WTC11 (cell line): ENCODE data around the gene AGTR1. TPM values are rescaled to one million over a fixed set of nuclear protein-coding genes. Genes with fewer than 3 reads are reported as not detected.
A peak's percentile ranks its signal among the peaks of the same experiment; 100 is the strongest.
"Not testable (repeated sequence)": the region's sequence is repeated elsewhere in the genome, so short reads cannot be mapped to it uniquely, and the experiment has no call there.

ENCODE experiments used
- ATAC-seq: fragments of 200-7000 bp; cut with Tn5 transposase; 2 replicates; pipeline ENCODE4 v1.10.0; 2021; ENCODE audit warnings: mild to moderate bottlenecking, moderate library complexity
- CTCF ChIA-PET: fragments of 300-600 bp; sonication (Branson Sonifier 250); formaldehyde crosslinking; loops from one replicate; lab custom pipeline; 2021; ENCODE audit warnings: antibody characterized with exemption; lab: Charles Lee
- POLR2A ChIA-PET: fragments of 350-600 bp; sonication (Branson Sonifier 250); formaldehyde crosslinking; loops from one replicate; lab custom pipeline; 2021; ENCODE audit warnings: antibody characterized with exemption; lab: Charles Lee
- DNase-seq: peaks from one replicate; pipeline ENCODE4 v3.0.0; 2021; ENCODE audit warnings: low spot score
- H3K27ac Mint-ChIP-seq: 2 replicates; pipeline ENCODE4 v1.8.0; 2021; ENCODE audit warnings: mixed read lengths
- H3K27me3 Mint-ChIP-seq: 2 replicates; pipeline ENCODE4 v1.8.0; 2021; ENCODE audit warnings: low read depth, mild to moderate bottlenecking, moderate library complexity, mixed read lengths
- H3K36me3 Mint-ChIP-seq: 2 replicates; pipeline ENCODE4 v1.8.0; 2021; ENCODE audit warnings: mixed read lengths
- H3K4me1 Mint-ChIP-seq: 2 replicates; pipeline ENCODE4 v1.8.0; 2022; ENCODE audit warnings: mixed read lengths
- H3K4me3 Mint-ChIP-seq: 2 replicates; pipeline ENCODE4 v1.8.0; 2021; ENCODE audit warnings: mild to moderate bottlenecking, moderate library complexity, mixed read lengths
- H3K9me3 Mint-ChIP-seq: 2 replicates; pipeline ENCODE4 v1.8.0; 2021; ENCODE audit warnings: mixed read lengths
- EMX1 ChIP-seq: fragments of 250-450 bp; sonication (Bioruptor Pico); IDR thresholded peaks from 2 replicates; pipeline ENCODE4 v1.8.0; 2021; ENCODE audit warnings: mild to moderate bottlenecking
- FOXJ3 ChIP-seq: sonication (generic); formaldehyde crosslinking; IDR thresholded peaks from 2 replicates; pipeline ENCODE4 v1.9.0; 2021; ENCODE audit warnings: missing genetic modification reagents, mild to moderate bottlenecking, borderline replicate concordance
- FOXK1 ChIP-seq: sonication (generic); formaldehyde crosslinking; IDR thresholded peaks from 2 replicates; pipeline ENCODE4 v1.8.0; 2022; ENCODE audit warnings: mild to moderate bottlenecking, moderate library complexity, missing genetic modification reagents
- FOXP4 ChIP-seq: sonication (generic); formaldehyde crosslinking; IDR thresholded peaks from 2 replicates; pipeline ENCODE4 v1.8.0; 2022; ENCODE audit warnings: mild to moderate bottlenecking, missing genetic modification reagents
- HMGXB4 ChIP-seq: sonication (generic); formaldehyde crosslinking; IDR thresholded peaks from 2 replicates; pipeline ENCODE4 v1.8.1; 2023; ENCODE audit warnings: mild to moderate bottlenecking, moderate library complexity, missing genetic modification reagents
- IRF2 ChIP-seq: sonication (generic); formaldehyde crosslinking; IDR thresholded peaks from 2 replicates; pipeline ENCODE4 v1.8.0; 2022; ENCODE audit warnings: low read depth, missing genetic modification reagents, borderline replicate concordance
- JAZF1 ChIP-seq: fragments of 250-450 bp; sonication (Bioruptor Pico); IDR thresholded peaks from 2 replicates; pipeline ENCODE4 v1.9.0; 2021; ENCODE audit warnings: moderate library complexity, mild to moderate bottlenecking, inconsistent platforms
- JUN ChIP-seq: sonication (generic); formaldehyde crosslinking; IDR thresholded peaks from 2 replicates; pipeline ENCODE4 v1.8.0; 2023; ENCODE audit warnings: mild to moderate bottlenecking, missing genetic modification reagents
- NR1H2 ChIP-seq: sonication (generic); formaldehyde crosslinking; IDR thresholded peaks from 2 replicates; pipeline ENCODE4 v1.9.0; 2021; ENCODE audit warnings: mild to moderate bottlenecking, moderate library complexity, missing genetic modification reagents
- SMAD4 ChIP-seq: sonication (generic); formaldehyde crosslinking; IDR thresholded peaks from 2 replicates; pipeline ENCODE4 v1.8.0; 2022; ENCODE audit warnings: mild to moderate bottlenecking, missing genetic modification reagents
- ZNF121 ChIP-seq: sonication (generic); formaldehyde crosslinking; IDR thresholded peaks from 2 replicates; pipeline ENCODE4 v1.8.0; 2023; ENCODE audit warnings: missing genetic modification reagents
- ZNF219 ChIP-seq: sonication (generic); formaldehyde crosslinking; IDR thresholded peaks from 2 replicates; pipeline ENCODE4 v1.8.0; 2023; ENCODE audit warnings: missing genetic modification reagents, mild to moderate bottlenecking, borderline replicate concordance
- total RNA-seq: library from RNA; stranded (reverse); gene quantifications from 3 replicates; pipeline ENCODE4 v1.2.3, GENCODE V29; 2021
- TF ChIP-seq, protein P1 (sequence below): sonication (generic); formaldehyde crosslinking; IDR thresholded peaks from 2 replicates; pipeline ENCODE4 v1.8.1; 2022; ENCODE audit warnings: missing genetic modification reagents, borderline replicate concordance

Gene AGTR1
- total RNA-seq, 1 experiment from 2014 or later: 0.13 TPM

GRCh38 chr3:148778926-148779325 is 81.2 kb downstream of the AGTR1 start:
- no peaks in the 10 kb centered on the region for H3K4me1 Mint-ChIP-seq
- POLR2A ChIA-PET: no interaction called here
- DNase-seq: no peak
- H3K27me3 Mint-ChIP-seq: no peaks in the 10 kb centered on the region
- H3K9me3 Mint-ChIP-seq: no peaks in the 10 kb centered on the region
- peaks cover 2% of the 10 kb centered on the region; the same call in 1 of the 2 replicates for H3K36me3 Mint-ChIP-seq
- H3K27ac Mint-ChIP-seq: no peak overlapping the region
- TF ChIP-seq EMX1 (CRISPR knock-in tag): no peak
- no peak for TF ChIP-seq FOXP4 (CRISPR knock-in tag)
- no peak for TF ChIP-seq NR1H2 (CRISPR knock-in tag)
- no peak for TF ChIP-seq JAZF1 (CRISPR knock-in tag)
- no peak for TF ChIP-seq SMAD4 (CRISPR knock-in tag)
- TF ChIP-seq ZNF219 (CRISPR knock-in tag): no peak
- TF ChIP-seq IRF2: no peak
- TF ChIP-seq FOXK1 (CRISPR knock-in tag): no peak
- H3K4me3 Mint-ChIP-seq: no peak overlapping the region
- no peak for ATAC-seq
- CTCF ChIA-PET: no interaction called here

- peaks cover 13% of the 10 kb centered on the region for H3K36me3 Mint-ChIP-seq
- POLR2A ChIA-PET: not testable (repeated sequence)
Observed at GRCh38 chr3:148785026-148785425, 87.3 kb downstream of the AGTR1 start.

GRCh38 chr3:148786159-148786558 is 88.5 kb downstream of the AGTR1 start:
- Mint-ChIP-seq H3K9me3 (peaks cover 21% of the 10 kb centered on the region), H3K4me1 (peaks cover 22% of the 10 kb centered on the region), H3K36me3 (peaks cover 13% of the 10 kb centered on the region)
- DNase-seq, H3K27me3 Mint-ChIP-seq, ATAC-seq, H3K27ac Mint-ChIP-seq, H3K4me3 Mint-ChIP-seq, POLR2A ChIA-PET, CTCF ChIA-PET: not testable (repeated sequence)

More at GRCh38 chr3:148785026-148785425, 87.3 kb downstream of the AGTR1 start:
- H3K4me1 Mint-ChIP-seq: peaks cover 17% of the 10 kb centered on the region
- CTCF ChIA-PET, ATAC-seq, DNase-seq, H3K27me3 Mint-ChIP-seq, H3K27ac Mint-ChIP-seq, H3K4me3 Mint-ChIP-seq: not testable (repeated sequence)
- H3K9me3 Mint-ChIP-seq: peaks cover 21% of the 10 kb centered on the region

- no peak for TF ChIP-seq JUN (CRISPR knock-in tag)
- TF ChIP-seq, protein P1, sequence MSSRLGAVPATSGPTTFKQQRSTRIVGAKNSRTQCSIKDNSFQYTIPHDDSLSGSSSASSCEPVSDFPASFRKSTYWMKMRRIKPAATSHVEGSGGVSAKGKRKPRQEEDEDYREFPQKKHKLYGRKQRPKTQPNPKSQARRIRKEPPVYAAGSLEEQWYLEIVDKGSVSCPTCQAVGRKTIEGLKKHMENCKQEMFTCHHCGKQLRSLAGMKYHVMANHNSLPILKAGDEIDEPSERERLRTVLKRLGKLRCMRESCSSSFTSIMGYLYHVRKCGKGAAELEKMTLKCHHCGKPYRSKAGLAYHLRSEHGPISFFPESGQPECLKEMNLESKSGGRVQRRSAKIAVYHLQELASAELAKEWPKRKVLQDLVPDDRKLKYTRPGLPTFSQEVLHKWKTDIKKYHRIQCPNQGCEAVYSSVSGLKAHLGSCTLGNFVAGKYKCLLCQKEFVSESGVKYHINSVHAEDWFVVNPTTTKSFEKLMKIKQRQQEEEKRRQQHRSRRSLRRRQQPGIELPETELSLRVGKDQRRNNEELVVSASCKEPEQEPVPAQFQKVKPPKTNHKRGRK (CRISPR knock-in tag): no peak
- TF ChIP-seq FOXJ3 (CRISPR knock-in tag): no peak
- no peak for TF ChIP-seq HMGXB4 (CRISPR knock-in tag)
- no peak for TF ChIP-seq ZNF121 (CRISPR knock-in tag)
- ATAC-seq: peak; percentile 86
- ChIA-PET CTCF (no interaction called here), POLR2A (no interaction called here)
- Mint-ChIP-seq H3K36me3 (peaks cover 11% of the 10 kb centered on the region), H3K27me3 (no peaks in the 10 kb centered on the region), H3K27ac (0 out of 2 replicates have a peak overlapping the region, but pooled peaks have one; percentile 61), H3K4me1 (peaks cover 26% of the 10 kb centered on the region), H3K9me3 (peaks cover 21% of the 10 kb centered on the region), H3K4me3 (no peak overlapping the region)
- no peak for DNase-seq
Observed at GRCh38 chr3:148789146-148789545, 91.4 kb downstream of the AGTR1 start.
